Large intestine (tissue), 3 donors: Measurements from ENCODE around the gene CAMTA1. TPM values are rescaled to one million over a fixed set of nuclear protein-coding genes. Genes with fewer than 3 reads are reported as not detected.
A peak's percentile ranks its signal among the peaks of the same experiment; 100 is the strongest.

Source experiments
- DNase-seq, 2 donors: peaks; one replicate each; pipeline versions ENCODE4 v3.0.0 to v3.0.0-alpha.2; 2013
- H3K27ac ChIP-seq: one replicate; pipeline ENCODE4 v1.5.1; 2013; ENCODE audit warnings: low read length
- H3K27me3 ChIP-seq: 2 replicates; pipeline ENCODE4 v1.6.1; 2013; ENCODE audit warnings: low read length; ENCODE audit not compliant: control insufficient read depth, insufficient read depth
- H3K36me3 ChIP-seq: 2 replicates; pipeline ENCODE4 v1.6.1; 2013; ENCODE audit warnings: low read length; ENCODE audit not compliant: control insufficient read depth, insufficient read depth
- H3K4me1 ChIP-seq: one replicate; pipeline ENCODE4 v1.6.1; 2013; ENCODE audit warnings: low read length; ENCODE audit not compliant: control insufficient read depth, insufficient read depth
- H3K4me3 ChIP-seq: one replicate; pipeline ENCODE4 v1.5.1; 2013; ENCODE audit warnings: low read length
- H3K9me3 ChIP-seq: one replicate; pipeline ENCODE4 v1.6.1; 2013; ENCODE audit warnings: mild to moderate bottlenecking, low read depth, low read length, moderate library complexity; ENCODE audit not compliant: control insufficient read depth
- WGBS: methylation state at CpG from one replicate; pipeline ENCODE4 v1.1.5; 2013; ENCODE audit warnings: low lambda C conversion rate; ENCODE audit not compliant: insufficient coverage; 5-methylcytosine and 5-hydroxymethylcytosine counted together
- polyA plus RNA-seq: library from polyadenylated mRNA; unstranded; fragments of 120-200 nt; gene quantifications from one replicate; pipeline ENCODE4 v1.2.1, GENCODE V29; 2013

The CAMTA1 gene
- polyA plus RNA-seq, 1 donor = 67.9 TPM

DNA sequence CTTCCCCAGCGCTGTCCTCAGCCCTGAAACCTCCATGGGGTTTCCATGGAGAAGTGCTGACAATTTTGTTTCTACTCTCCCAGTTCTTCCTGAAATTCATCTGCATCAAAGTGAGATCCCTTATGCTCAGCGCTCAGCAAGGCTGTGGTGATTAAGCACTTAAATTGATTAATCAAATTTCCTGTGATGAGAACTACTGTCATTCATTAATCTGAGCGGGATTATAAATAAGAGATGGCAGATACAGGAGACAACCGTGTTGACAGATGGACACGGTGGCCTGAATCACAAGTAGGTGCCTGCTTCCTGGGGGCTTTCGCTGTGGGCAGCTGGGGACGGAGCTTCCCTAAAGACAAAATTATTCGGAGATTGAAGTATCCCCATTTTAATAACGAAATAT lies 656.8 kb downstream of the CAMTA1 start:
- H3K4me1 ChIP-seq = no peaks in the 10 kb centered on the region
- WGBS = 100% methylated on average over 1 of the region's 9 CpGs

DNA sequence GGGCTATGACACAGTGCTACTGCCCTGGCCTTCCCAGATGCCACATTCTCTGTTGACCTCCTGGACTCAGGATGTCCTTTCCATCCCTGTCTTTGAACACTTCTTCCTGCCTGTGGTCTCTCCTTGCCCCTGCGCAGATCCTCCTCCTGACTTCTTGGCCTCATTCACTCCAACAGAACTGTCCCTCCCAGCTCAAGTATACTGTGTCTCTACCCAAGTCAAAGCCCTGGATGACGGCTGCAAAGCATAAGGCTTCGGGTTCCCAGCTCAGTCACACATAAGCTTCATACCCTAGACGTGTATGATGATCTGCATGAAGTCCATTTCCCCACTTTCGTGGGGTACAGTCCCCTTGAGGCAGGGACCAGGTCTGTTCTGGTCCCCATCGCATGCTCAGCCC lies 657.7 kb downstream of the CAMTA1 start:
- Histone ChIP-seq H3K9me3 (no peaks in the 10 kb centered on the region), H3K4me1 (no peaks in the 10 kb centered on the region), H3K27ac (no peak overlapping the region), H3K4me3 (no peak overlapping the region), H3K27me3 (no peaks in the 10 kb centered on the region), H3K36me3 (no peaks in the 10 kb centered on the region)
- no peak for DNase-seq
- no CpG with 5 or more reads among the region's 6 CpGs for WGBS

More for the DNA sequence above, 656.8 kb downstream of the CAMTA1 start:
- Histone ChIP-seq H3K4me3 (no peak overlapping the region), H3K36me3 (no peaks in the 10 kb centered on the region), H3K27ac (no peak overlapping the region), H3K9me3 (no peaks in the 10 kb centered on the region), H3K27me3 (no peaks in the 10 kb centered on the region)
- DNase-seq = no peak

DNA sequence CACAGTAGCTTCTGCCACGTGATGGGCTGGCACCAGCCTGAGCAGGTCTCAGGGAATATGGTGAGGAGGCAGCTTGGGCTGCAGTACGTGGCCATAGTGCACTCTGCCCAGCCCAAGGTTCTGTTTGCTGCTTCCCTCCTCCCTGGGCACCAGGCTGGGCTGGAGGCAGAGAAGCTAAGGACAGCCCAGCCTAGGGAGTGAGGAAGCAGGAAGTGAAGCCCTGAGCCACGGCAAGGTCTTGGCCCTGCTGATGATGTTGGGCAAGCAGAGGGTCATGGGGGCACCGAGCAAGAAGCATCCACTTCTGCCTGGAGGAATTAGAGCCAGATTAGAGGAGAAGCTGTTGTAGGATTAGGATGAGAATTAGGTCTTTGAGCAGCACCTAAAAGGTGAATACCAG lies 659.1 kb downstream of the CAMTA1 start:
- no peak for DNase-seq
- Histone ChIP-seq H3K36me3 (no peaks in the 10 kb centered on the region), H3K4me3 (no peak overlapping the region), H3K9me3 (no peaks in the 10 kb centered on the region), H3K4me1 (no peaks in the 10 kb centered on the region), H3K27me3 (no peaks in the 10 kb centered on the region), H3K27ac (no peak overlapping the region)
- no CpG with 5 or more reads among the region's 4 CpGs for WGBS

DNA sequence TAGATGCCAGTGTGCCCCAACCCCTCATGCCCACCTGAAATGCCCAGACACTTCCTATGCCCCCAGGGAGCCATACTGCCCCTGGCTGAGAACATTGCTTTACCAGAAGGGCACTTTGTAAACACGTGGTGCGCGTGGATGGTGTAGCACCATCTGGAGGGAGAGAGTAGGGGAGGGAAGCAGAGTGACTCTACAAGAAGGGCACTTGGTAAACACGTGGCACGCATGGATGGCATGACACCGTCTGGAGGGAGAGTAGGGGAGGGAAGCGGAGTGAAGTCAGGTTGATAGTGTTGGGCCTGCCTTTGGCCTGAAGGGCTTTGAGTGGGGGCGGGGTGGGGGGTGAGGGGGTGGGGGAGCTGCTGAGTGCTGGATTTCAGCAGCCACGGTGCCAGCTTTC lies 661.8 kb downstream of the CAMTA1 start:
- Histone ChIP-seq H3K4me1 (no peaks in the 10 kb centered on the region), H3K36me3 (no peaks in the 10 kb centered on the region), H3K27ac (no peak overlapping the region), H3K9me3 (no peaks in the 10 kb centered on the region), H3K27me3 (no peaks in the 10 kb centered on the region), H3K4me3 (no peak overlapping the region)
- DNase-seq = no peak
- WGBS = no CpG with 5 or more reads among the region's 9 CpGs

DNA sequence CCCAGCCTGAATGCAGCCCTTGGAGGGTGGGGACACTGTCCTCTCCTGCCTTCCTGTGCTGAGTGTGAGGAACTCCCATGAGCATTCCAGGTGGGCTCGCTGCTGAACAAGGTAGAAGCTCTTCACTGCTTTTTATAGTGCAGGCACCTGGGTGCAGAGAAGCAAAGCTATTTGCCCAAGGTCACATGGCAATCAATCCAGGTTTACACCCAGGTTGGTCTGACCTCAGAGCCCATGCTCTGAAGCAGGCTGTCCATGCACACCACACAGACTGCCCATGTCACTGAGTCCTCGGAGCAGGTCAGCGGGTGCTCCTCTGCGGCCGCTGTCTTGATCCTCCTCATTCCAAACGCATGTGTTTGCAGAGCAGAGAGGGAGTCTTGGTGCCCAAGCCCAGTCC lies 662.5 kb downstream of the CAMTA1 start:
- no CpG with 5 or more reads among the region's 6 CpGs for WGBS
- DNase-seq = no peak
- H3K9me3 ChIP-seq = no peaks in the 10 kb centered on the region
- no peaks in the 10 kb centered on the region for H3K27me3 ChIP-seq
- no peaks in the 10 kb centered on the region for H3K36me3 ChIP-seq
- H3K4me1 ChIP-seq = no peaks in the 10 kb centered on the region
- no peak overlapping the region for H3K4me3 ChIP-seq
- H3K27ac ChIP-seq = no peak overlapping the region

DNA sequence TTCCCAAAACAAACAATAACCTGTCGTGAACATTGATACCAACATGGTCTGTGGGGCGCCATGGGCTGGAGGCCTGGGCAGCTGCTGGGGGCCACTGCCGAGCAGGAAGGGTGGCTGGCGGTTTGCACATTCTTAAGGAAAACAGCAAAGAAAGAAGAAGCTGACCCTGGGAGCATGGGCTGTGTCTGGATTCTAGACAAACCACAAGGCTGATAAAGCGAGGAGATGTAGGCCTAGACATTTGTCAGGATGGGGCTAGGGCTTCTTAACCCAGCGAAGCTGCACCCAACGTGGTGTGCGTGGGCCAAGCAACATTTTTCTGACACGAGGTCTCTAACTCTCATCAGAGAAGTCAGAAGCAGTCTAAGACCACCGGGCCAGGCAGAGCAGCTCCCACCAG lies 663.7 kb downstream of the CAMTA1 start:
- Histone ChIP-seq H3K27me3 (no peaks in the 10 kb centered on the region), H3K27ac (no peak overlapping the region), H3K4me3 (no peak overlapping the region), H3K9me3 (no peaks in the 10 kb centered on the region), H3K4me1 (no peaks in the 10 kb centered on the region), H3K36me3 (no peaks in the 10 kb centered on the region)
- WGBS = no CpG with 5 or more reads among the region's 10 CpGs
- no peak for DNase-seq

DNA sequence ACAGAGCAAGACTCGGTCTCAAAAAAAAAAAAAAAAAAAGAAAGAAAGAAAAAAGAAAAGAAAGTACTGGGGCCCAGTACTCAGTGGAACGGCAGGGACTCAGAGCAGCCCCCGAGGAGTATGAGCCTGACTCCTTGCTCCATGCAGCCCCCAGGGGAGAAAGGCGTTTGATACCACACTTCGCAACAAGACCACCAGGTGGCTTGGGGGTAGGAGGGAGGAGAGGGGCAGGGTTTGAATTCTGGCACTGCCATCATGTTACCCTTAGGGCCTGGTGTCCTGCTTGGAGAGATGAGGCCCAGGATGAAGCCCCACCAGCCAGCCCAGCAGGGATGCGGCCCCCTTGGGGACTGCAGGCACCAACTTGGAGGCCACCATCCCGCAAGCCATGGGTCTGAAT lies 664.5 kb downstream of the CAMTA1 start:
- no peaks in the 10 kb centered on the region for H3K4me1 ChIP-seq
- no peaks in the 10 kb centered on the region for H3K27me3 ChIP-seq
- H3K4me3 ChIP-seq = no peak overlapping the region
- WGBS = no CpG with 5 or more reads among the region's 7 CpGs
- no peaks in the 10 kb centered on the region for H3K9me3 ChIP-seq
- H3K27ac ChIP-seq = no peak overlapping the region
- H3K36me3 ChIP-seq = no peaks in the 10 kb centered on the region
- DNase-seq = no peak

DNA sequence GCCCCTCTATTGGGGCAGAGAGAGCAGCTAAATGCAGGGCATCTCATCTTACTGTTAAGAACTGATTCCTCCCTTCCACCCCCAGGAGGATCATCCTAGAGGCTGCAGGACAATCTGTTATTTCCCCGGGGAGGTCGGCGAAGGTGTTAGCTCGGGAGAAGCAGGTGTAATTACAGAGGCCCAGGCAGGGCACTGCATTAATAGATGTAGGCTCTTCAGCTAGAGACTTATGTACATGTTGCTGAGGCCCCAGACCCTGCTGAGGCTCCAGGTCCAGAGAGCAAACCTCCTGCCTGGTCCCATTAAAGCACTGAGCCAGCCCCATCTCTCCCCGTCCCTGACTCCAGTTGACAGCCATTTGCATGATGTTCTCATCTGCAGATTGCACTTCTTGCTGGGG lies 665.6 kb downstream of the CAMTA1 start:
- no CpG with 5 or more reads among the region's 5 CpGs for WGBS
- no peaks in the 10 kb centered on the region for H3K36me3 ChIP-seq
- H3K4me1 ChIP-seq = no peaks in the 10 kb centered on the region
- no peak overlapping the region for H3K27ac ChIP-seq
- no peak overlapping the region for H3K4me3 ChIP-seq
- DNase-seq = no peak
- H3K27me3 ChIP-seq = no peaks in the 10 kb centered on the region
- H3K9me3 ChIP-seq = no peaks in the 10 kb centered on the region

DNA sequence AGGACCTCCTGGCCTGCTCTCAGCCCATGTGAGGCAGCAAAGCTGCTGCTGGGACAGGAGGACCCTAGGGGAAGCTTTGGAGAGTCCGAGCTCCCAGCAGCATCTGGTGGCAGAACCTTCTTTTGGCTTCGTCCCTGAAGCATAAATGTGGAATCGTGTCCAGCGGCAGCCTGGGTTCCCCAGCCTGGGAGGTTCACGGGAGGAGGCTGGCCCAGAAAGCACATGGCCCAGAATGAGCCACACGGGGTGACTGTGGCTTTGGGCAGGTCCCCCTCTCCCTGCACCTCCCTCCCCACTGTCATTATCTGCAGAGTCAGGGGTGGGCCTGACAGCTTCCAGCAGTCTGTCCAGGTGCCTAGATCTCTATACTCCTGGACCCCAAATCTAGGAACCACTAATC lies 667.8 kb downstream of the CAMTA1 start:
- Histone ChIP-seq H3K4me1 (no peaks in the 10 kb centered on the region), H3K9me3 (no peaks in the 10 kb centered on the region), H3K36me3 (no peaks in the 10 kb centered on the region), H3K27ac (no peak overlapping the region), H3K27me3 (no peaks in the 10 kb centered on the region), H3K4me3 (no peak overlapping the region)
- DNase-seq = no peak
- WGBS = no CpG with 5 or more reads among the region's 6 CpGs

DNA sequence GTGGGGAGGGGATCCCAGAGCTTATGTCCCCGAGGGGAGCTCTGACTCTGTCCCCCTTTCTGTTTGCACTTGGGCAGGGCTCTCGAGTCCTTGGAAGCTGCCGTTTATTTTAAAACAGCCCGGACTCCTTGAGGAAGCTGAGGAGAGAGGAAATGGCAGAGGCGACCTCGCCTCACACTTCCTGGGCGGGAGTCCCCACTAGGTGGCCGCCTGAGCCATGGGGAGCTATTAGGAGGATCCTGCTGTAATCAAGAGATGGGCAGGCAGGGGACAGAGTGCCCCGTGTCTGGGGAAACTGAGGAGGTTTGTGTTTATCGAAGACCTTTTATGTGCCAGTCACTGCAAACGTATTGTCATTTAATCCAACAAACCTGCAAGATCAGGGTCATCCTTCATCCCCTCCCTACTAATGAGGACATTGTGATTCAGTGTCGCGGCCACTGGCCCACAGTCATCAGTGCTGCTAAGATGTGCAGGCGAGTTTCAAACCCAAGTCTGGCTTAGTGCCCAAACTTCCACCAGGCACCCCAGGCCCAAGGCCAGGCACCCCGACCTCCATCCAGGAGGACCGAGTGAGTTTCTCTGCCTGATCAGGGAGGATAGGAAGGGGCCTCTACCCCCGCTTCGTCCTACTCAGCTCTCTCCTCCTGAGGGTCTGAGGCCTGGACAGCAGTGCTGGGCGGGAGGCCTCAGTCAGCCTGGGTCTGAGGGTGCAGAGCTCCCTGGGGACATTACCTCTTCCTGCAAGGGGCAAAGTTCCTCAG lies 669.0 kb downstream of the CAMTA1 start:
- no CpG with 5 or more reads among the region's 19 CpGs for WGBS
- DNase-seq = peak; percentile 21 to 29
- Histone ChIP-seq H3K36me3 (no peaks in the 10 kb centered on the region), H3K4me1 (no peaks in the 10 kb centered on the region), H3K9me3 (no peaks in the 10 kb centered on the region), H3K27ac (no peak overlapping the region), H3K4me3 (no peak overlapping the region), H3K27me3 (no peaks in the 10 kb centered on the region)
